Glomerular visceral epithelial cell (primary cell): Measurements from ENCODE around the gene WDR75.

ENCODE experiments used
- DNase-seq: peaks from one replicate; pipeline ENCODE4 v3.0.0-alpha.2; 2016; ENCODE audit errors: extremely low spot score

Gene WDR75

GRCh38 chr2:189499137-189499536 is 57.9 kb downstream of the WDR75 start:
- no peak for DNase-seq

- no peak for DNase-seq
Observed at GRCh38 chr2:189500456-189501160, 59.3 kb downstream of the WDR75 start.

GRCh38 chr2:189501487-189501886 is 60.2 kb downstream of the WDR75 start:
- no peak for DNase-seq

- no peak for DNase-seq
Observed at GRCh38 chr2:189502714-189503113, 61.4 kb downstream of the WDR75 start.

- DNase-seq = no peak
Observed at GRCh38 chr2:189504238-189504637, 63.0 kb downstream of the WDR75 start.

GRCh38 chr2:189505492-189505891 is 64.2 kb downstream of the WDR75 start:
- DNase-seq = no peak

GRCh38 chr2:189506514-189506976 is 65.3 kb downstream of the WDR75 start:
- DNase-seq = peak; percentile 2

- DNase-seq = no peak
Observed at GRCh38 chr2:189511210-189511959, 70.1 kb downstream of the WDR75 start.

GRCh38 chr2:189511960-189512319 is 70.7 kb downstream of the WDR75 start:
- no peak for DNase-seq

- no peak for DNase-seq
Observed at GRCh38 chr2:189512879-189513278, 71.6 kb downstream of the WDR75 start.

- DNase-seq = no peak
Observed at GRCh38 chr2:189514104-189514503, 72.8 kb downstream of the WDR75 start.

GRCh38 chr2:189515264-189515663 is 74.0 kb downstream of the WDR75 start:
- DNase-seq = no peak

GRCh38 chr2:189516546-189516945 is 75.3 kb downstream of the WDR75 start:
- DNase-seq = no peak

GRCh38 chr2:189517847-189518535 is 76.7 kb downstream of the WDR75 start:
- DNase-seq = peak; percentile 28

GRCh38 chr2:189519631-189520387 is 78.5 kb downstream of the WDR75 start:
- no peak for DNase-seq

- DNase-seq = no peak
Observed at GRCh38 chr2:189521699-189522434, 80.6 kb downstream of the WDR75 start.

GRCh38 chr2:189522435-189523151 is 81.3 kb downstream of the WDR75 start:
- no peak for DNase-seq

- no peak for DNase-seq
Observed at GRCh38 chr2:189524746-189525145, 83.5 kb downstream of the WDR75 start.
